Upper lobe of left lung (tissue), 6 donors: ENCODE results near the gene MANBA. TPM values are rescaled to one million over a fixed set of nuclear protein-coding genes. Genes with fewer than 3 reads are reported as not detected.
A peak's percentile ranks its signal among the peaks of the same experiment; 100 is the strongest.

Experiments
- ATAC-seq, 2 donors: fragments of 200-7000 bp; cut with Tn5 transposase; one replicate each; pipeline ENCODE4 v1.9.1; 2022; ENCODE audit warnings: mild to moderate bottlenecking in 2 of 2, moderate library complexity in 2 of 2; ENCODE audit not compliant: low FRiP score in 2 of 2
- DNase-seq, 2 donors: peaks; one replicate each; pipeline ENCODE4 v3.0.0-alpha.2; 2019 to 2020
- H3K27ac ChIP-seq, 4 donors: fragments of 200-600 bp; sonication (generic); one replicate each; pipeline ENCODE4 v1.5.1; 2016 to 2019
- H3K27me3 ChIP-seq, 4 donors: fragments of 200-600 bp; sonication (generic); one replicate each; pipeline ENCODE4 v1.5.1; 2017 to 2019
- H3K36me3 ChIP-seq, 4 donors: fragments of 200-600 bp; sonication (generic); one replicate each; pipeline ENCODE4 v1.5.1; 2016 to 2019
- H3K4me1 ChIP-seq, 4 donors: fragments of 200-600 bp; sonication (generic); one replicate each; pipeline ENCODE4 v1.5.1; 2018 to 2019
- H3K4me3 ChIP-seq, 4 donors: fragments of 200-600 bp; sonication (generic); one replicate each; pipeline ENCODE4 v1.5.1; 2017 to 2019; ENCODE audit warnings: mild to moderate bottlenecking in 2 of 4, moderate library complexity in 1 of 4
- H3K9me3 ChIP-seq, 4 donors: fragments of 200-600 bp; sonication (generic); one replicate each; pipeline ENCODE4 v1.5.1; 2018 to 2019
- EP300 ChIP-seq, 4 donors: sonication (generic); formaldehyde crosslinking; IDR thresholded peaks; one replicate each; pipeline ENCODE4 v1.5.1; 2017; ENCODE audit warnings: antibody characterized with exemption in 4 of 4, control low read depth in 2 of 4
- POLR2A ChIP-seq, 4 donors: fragments of 450-650 bp; IDR thresholded peaks; one replicate each; pipeline ENCODE4 v1.5.1; 2016 to 2017; ENCODE audit warnings: antibody characterized with exemption in 4 of 4, mild to moderate bottlenecking in 2 of 4
- POLR2AphosphoS5 ChIP-seq, 2 donors: sonication (generic); formaldehyde crosslinking; IDR thresholded peaks; one replicate each; pipeline ENCODE4 v1.5.1; 2017; ENCODE audit warnings: antibody characterized with exemption in 2 of 2
- WGBS, 2 donors: methylation state at CpG; one replicate each; pipeline ENCODE4 v1.1.5; 2017 to 2018; 5-methylcytosine and 5-hydroxymethylcytosine counted together
- total RNA-seq, 6 donors: library from RNA; depleted of rRNA in 4 of 6; stranded (reverse); fragments of >200 nt in 4 of 6; gene quantifications; one replicate each; pipeline versions ENCODE4 v1.1.0 to v1.2.1, GENCODE V29; 2016 to 2021
- TF ChIP-seq, protein P1 (sequence below), 6 experiments: fragments of 450-650 bp in 4 of 6; fragments of 200-600 bp in 2 of 6; sonication (generic) in 2 of 6; IDR thresholded peaks; one replicate each; pipeline ENCODE4 v1.5.1; 2016 to 2019; ENCODE audit warnings: antibody characterized with exemption in 6 of 6
- donor health status: DM: no; HTN: no; CAD: no; lungs with moderate emphysema.
- donor health status: DM: no; HTN: yes; CAD: no; lungs with severe emphysema.

The MANBA gene
- total RNA-seq, 6 donors from 2014 or later = 47.6 to 152 (median 59.3) TPM

DNA sequence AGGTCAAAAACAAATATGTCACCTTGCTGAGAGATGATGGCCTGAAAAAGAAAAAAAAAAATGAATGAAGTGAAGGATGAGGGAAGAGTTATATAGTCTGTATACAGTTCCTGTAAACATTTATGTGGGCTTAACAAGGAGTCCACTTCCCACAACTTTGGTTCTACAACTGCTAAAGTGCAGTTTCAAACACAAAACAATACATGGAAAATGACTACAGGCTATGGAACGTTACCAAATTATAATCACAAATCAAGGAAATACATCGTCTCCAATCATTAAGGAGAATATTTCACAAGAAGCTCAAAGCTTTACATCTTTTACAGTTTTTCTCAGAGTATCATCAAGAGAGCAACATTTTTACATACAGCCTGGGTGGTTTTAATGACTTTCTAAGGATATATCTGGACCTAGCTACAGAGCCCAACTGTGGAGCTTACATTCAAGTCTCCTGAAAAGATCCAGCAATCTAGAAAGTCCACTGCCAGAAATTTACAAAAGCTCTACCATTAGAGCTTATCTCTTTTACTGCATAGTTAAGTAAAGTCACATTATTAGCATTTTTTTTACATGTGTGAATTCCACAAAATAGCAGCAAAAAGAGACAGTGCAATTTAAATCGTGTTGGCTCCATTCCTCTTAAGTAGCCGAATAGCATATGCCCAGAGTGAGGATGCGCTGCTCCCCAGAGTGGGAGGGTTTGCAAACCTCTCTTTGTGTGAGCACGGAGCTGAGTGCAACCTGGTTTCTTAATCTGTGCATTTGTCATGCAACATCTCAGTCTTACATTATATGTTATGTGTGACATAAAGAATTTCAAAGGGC lies 128.3 kb downstream of the MANBA start:
- 50 to 83% methylated on average over 6 of the region's 6 CpGs for WGBS, 2 donors
- H3K27ac ChIP-seq = no peak overlapping the region

GRCh38 chr4:102631616-102632015 lies 129.2 kb downstream of the MANBA start:
- no peak for DNase-seq
- Histone ChIP-seq H3K36me3 (peaks cover 0 to 40% (median 23%) of the 10 kb centered on the region in 4 donors), H3K27ac (no peak overlapping the region), H3K27me3 (no peaks in the 10 kb centered on the region), H3K4me1 (no peaks in the 10 kb centered on the region), H3K4me3 (no peak overlapping the region), H3K9me3 (no peaks in the 10 kb centered on the region)
- no peak for ATAC-seq
- TF ChIP-seq, protein P1, sequence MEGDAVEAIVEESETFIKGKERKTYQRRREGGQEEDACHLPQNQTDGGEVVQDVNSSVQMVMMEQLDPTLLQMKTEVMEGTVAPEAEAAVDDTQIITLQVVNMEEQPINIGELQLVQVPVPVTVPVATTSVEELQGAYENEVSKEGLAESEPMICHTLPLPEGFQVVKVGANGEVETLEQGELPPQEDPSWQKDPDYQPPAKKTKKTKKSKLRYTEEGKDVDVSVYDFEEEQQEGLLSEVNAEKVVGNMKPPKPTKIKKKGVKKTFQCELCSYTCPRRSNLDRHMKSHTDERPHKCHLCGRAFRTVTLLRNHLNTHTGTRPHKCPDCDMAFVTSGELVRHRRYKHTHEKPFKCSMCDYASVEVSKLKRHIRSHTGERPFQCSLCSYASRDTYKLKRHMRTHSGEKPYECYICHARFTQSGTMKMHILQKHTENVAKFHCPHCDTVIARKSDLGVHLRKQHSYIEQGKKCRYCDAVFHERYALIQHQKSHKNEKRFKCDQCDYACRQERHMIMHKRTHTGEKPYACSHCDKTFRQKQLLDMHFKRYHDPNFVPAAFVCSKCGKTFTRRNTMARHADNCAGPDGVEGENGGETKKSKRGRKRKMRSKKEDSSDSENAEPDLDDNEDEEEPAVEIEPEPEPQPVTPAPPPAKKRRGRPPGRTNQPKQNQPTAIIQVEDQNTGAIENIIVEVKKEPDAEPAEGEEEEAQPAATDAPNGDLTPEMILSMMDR (IDR thresholded peaks at IDR 0.05) = no peak
- TF ChIP-seq EP300 (IDR thresholded peaks at IDR 0.05) = no peak
- no peak for TF ChIP-seq POLR2A (IDR thresholded peaks at IDR 0.05)
- no peak for TF ChIP-seq POLR2AphosphoS5 (IDR thresholded peaks at IDR 0.05)
- 75 to 87% methylated on average over 7 of the region's 7 CpGs for WGBS, 2 donors

More for the DNA sequence above, 128.3 kb downstream of the MANBA start:
- ATAC-seq (no peak), DNase-seq (no peak)
- no peaks in the 10 kb centered on the region for H3K9me3 ChIP-seq
- no peaks in the 10 kb centered on the region for H3K4me1 ChIP-seq
- H3K4me3 ChIP-seq = no peak overlapping the region
- no peaks in the 10 kb centered on the region for H3K27me3 ChIP-seq
- TF ChIP-seq POLR2A (IDR thresholded peaks at IDR 0.05) (no peak), EP300 (IDR thresholded peaks at IDR 0.05) (no peak), POLR2AphosphoS5 (IDR thresholded peaks at IDR 0.05) (no peak)
- TF ChIP-seq, protein P1 (IDR thresholded peaks at IDR 0.05) = no peak
- peaks cover 0 to 44% (median 23%) of the 10 kb centered on the region in 4 donors for H3K36me3 ChIP-seq

- WGBS, 2 donors = 83 to 86% methylated on average over 12 to 13 of the region's 13 CpGs
- ATAC-seq = no peak
- no peaks in the 10 kb centered on the region for H3K27me3 ChIP-seq
- H3K9me3 ChIP-seq = no peaks in the 10 kb centered on the region
- no peak overlapping the region for H3K27ac ChIP-seq
- no peak overlapping the region for H3K4me3 ChIP-seq
- H3K36me3 ChIP-seq = peaks cover 0 to 29% (median 17%) of the 10 kb centered on the region in 4 donors
- H3K4me1 ChIP-seq = no peaks in the 10 kb centered on the region
- DNase-seq = no peak
- TF ChIP-seq POLR2AphosphoS5 (IDR thresholded peaks at IDR 0.05) (no peak), EP300 (IDR thresholded peaks at IDR 0.05) (no peak), POLR2A (IDR thresholded peaks at IDR 0.05) (no peak)
- TF ChIP-seq, protein P1 (IDR thresholded peaks at IDR 0.05) = no peak
These were observed 131.1 kb downstream of the MANBA start for GRCh38 chr4:102629673-102630072.

DNA sequence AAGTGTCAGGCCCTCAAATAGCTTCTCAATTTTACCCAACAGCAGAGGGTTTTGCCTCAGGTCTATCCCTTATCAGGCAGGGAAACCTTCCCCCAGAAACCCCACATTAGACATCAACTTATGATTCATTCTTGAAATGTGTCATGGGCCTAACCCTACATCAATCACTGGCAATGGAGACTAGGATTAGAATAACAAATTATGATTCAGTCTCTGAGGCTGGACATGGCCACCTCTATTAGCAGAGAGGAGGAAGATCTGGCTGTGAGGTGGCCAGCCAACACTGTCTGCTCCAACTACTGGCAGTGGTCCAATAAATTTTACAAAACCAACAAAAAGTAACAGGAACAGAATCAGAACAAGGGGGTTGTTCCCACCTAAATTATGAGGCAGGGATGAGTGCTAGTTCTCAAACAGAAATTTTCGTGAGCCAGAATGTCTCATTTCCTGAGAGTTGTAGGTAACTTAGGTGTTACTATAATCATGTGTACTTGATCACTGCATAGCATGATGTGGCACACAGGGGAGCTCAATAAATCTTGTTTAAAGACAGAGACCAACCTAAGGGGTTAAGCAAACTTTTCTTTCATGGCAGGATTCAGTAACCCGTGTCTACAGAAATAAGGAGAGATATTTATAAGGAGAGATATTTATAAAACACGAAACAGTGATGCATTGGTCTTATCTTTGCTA lies 132.8 kb downstream of the MANBA start:
- 73 to 74% methylated on average over 3 of the region's 3 CpGs for WGBS, 2 donors
- H3K4me1 ChIP-seq = no peaks in the 10 kb centered on the region
- H3K27me3 ChIP-seq = no peaks in the 10 kb centered on the region
- no peak for DNase-seq
- H3K36me3 ChIP-seq = peaks cover 0 to 16% (median 10%) of the 10 kb centered on the region in 4 donors
- no peak for TF ChIP-seq POLR2A (IDR thresholded peaks at IDR 0.05)
- TF ChIP-seq POLR2AphosphoS5 (IDR thresholded peaks at IDR 0.05) = no peak
- TF ChIP-seq, protein P1 (IDR thresholded peaks at IDR 0.05) = no peak
- TF ChIP-seq EP300 (IDR thresholded peaks at IDR 0.05) = no peak
- ATAC-seq = peak in 1 of 2 donors; percentile 41
- H3K4me3 ChIP-seq = no peak overlapping the region
- no peak overlapping the region for H3K27ac ChIP-seq
- no peaks in the 10 kb centered on the region for H3K9me3 ChIP-seq
